KMS-11 (cell line): ENCODE results near the gene PHEX.

Source experiments
- H2AFZ ChIP-seq: fragments of 200-600 bp; sonication (generic); 2 replicates; pipeline ENCODE4 v1.6.1; 2016; ENCODE audit warnings: antibody characterized with exemption, mixed run types, low read depth
- H3K27ac ChIP-seq: fragments of 200-600 bp; sonication (generic); 2 replicates; pipeline ENCODE4 v1.6.1; 2016; ENCODE audit warnings: mild to moderate bottlenecking, mixed run types
- H3K27me3 ChIP-seq: fragments of 200-600 bp; sonication (generic); 2 replicates; pipeline ENCODE4 v1.6.1; 2017; ENCODE audit warnings: mild to moderate bottlenecking, low read depth, mixed run types, moderate library complexity; ENCODE audit not compliant: insufficient read depth
- H3K36me3 ChIP-seq: fragments of 200-600 bp; sonication (generic); 2 replicates; pipeline ENCODE4 v1.6.1; 2017; ENCODE audit warnings: mild to moderate bottlenecking, mixed run types; ENCODE audit not compliant: insufficient read depth
- H3K4me1 ChIP-seq: fragments of 200-600 bp; sonication (generic); 2 replicates; pipeline ENCODE4 v1.6.1; 2016; ENCODE audit warnings: mild to moderate bottlenecking, low read depth, mixed run types; ENCODE audit not compliant: poor library complexity, severe bottlenecking
- H3K4me2 ChIP-seq: fragments of 200-600 bp; sonication (generic); 2 replicates; pipeline ENCODE4 v1.7.0; 2016; ENCODE audit warnings: mild to moderate bottlenecking, mixed run types
- H3K4me3 ChIP-seq: fragments of 200-600 bp; sonication (generic); IDR thresholded peaks from 2 replicates; pipeline ENCODE4 v1.6.1; 2017; ENCODE audit warnings: low read depth, low read length, mixed read lengths; ENCODE audit not compliant: insufficient read depth
- H3K79me2 ChIP-seq: fragments of 200-600 bp; sonication (generic); 2 replicates; pipeline ENCODE4 v1.6.1; 2016; ENCODE audit warnings: low read depth, mixed run types; ENCODE audit not compliant: insufficient read depth
- H3K9ac ChIP-seq: fragments of 200-600 bp; sonication (generic); 2 replicates; pipeline ENCODE4 v1.6.1; 2016; ENCODE audit warnings: mild to moderate bottlenecking, mixed run types
- H4K20me1 ChIP-seq: fragments of 200-600 bp; sonication (generic); 2 replicates; pipeline ENCODE4 v1.6.1; 2016; ENCODE audit warnings: mild to moderate bottlenecking, mixed run types; ENCODE audit not compliant: insufficient read depth
- CTCF ChIP-seq: fragments of 200-600 bp; sonication (generic); conservative IDR thresholded peaks from 2 replicates; pipeline ENCODE4 v1.6.1; 2017; ENCODE audit warnings: low read depth, mild to moderate bottlenecking, antibody characterized with exemption, low read length, moderate library complexity, mixed read lengths

PHEX gene

DNA sequence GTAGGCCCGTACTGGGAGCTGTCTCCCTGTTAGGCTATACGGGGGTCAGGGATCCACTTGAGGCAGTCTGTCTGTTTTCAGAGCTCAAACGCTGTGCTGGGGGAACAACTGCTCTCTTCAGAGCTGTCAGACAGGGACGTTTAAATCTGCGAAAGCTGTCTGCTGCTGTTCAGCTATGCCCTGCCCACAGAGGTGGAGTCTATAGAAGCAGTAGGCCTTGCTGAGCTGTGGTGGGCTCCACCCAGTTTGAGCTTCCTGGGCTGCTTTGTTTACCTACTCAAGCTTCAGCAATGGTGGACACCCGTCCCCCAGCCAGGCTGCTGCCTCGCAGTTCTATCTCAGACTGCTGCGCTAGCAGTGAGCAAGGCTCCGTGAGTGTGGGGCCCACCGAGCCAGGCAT, 27.3 kb upstream of the PHEX start:
- no peak overlapping the region for H3K9ac ChIP-seq
- no peaks in the 10 kb centered on the region for H3K27me3 ChIP-seq
- no peaks in the 10 kb centered on the region for H3K4me1 ChIP-seq
- H3K4me3 ChIP-seq: no peak overlapping the region
- TF ChIP-seq CTCF: no peak
- no peak overlapping the region for H3K4me2 ChIP-seq
- no peaks in the 10 kb centered on the region for H3K36me3 ChIP-seq
- H2AFZ ChIP-seq: no peak overlapping the region
- H3K79me2 ChIP-seq: no peaks in the 10 kb centered on the region
- H4K20me1 ChIP-seq: no peaks in the 10 kb centered on the region
- no peak overlapping the region for H3K27ac ChIP-seq

GRCh38 chrX:22012051-22012450, 20.1 kb upstream of the PHEX start:
- Histone ChIP-seq H3K79me2 (no peaks in the 10 kb centered on the region), H2AFZ (no peak overlapping the region), H3K9ac (no peak overlapping the region), H3K4me2 (no peak overlapping the region), H3K27me3 (no peaks in the 10 kb centered on the region), H3K4me3 (no peak overlapping the region), H3K4me1 (no peaks in the 10 kb centered on the region), H3K27ac (no peak overlapping the region), H4K20me1 (no peaks in the 10 kb centered on the region), H3K36me3 (no peaks in the 10 kb centered on the region)
- TF ChIP-seq CTCF: no peak

DNA sequence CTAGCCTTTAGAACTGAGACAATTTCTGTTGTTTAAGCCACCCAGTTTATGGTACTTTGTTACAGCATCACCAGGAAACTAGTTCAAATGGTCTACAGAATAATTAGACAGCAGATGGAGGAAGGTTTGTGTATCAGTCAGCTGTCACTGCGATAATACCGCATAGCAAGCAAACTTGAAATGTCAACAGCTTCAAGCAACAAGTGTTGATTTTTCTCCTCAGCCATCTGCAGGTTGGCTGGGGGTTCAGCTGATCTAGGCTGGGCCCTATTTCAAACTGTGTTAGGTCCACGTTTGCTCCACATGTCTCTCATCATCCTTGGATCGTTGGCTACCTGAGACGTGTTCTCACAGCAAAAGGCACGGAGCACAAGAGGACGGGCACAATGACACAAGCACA, 19.2 kb upstream of the PHEX start:
- Histone ChIP-seq H3K4me3 (no peak overlapping the region), H3K4me1 (no peaks in the 10 kb centered on the region), H3K4me2 (no peak overlapping the region), H3K36me3 (no peaks in the 10 kb centered on the region), H3K27ac (no peak overlapping the region), H3K27me3 (no peaks in the 10 kb centered on the region), H2AFZ (no peak overlapping the region), H3K79me2 (no peaks in the 10 kb centered on the region), H4K20me1 (no peaks in the 10 kb centered on the region), H3K9ac (no peak overlapping the region)
- no peak for TF ChIP-seq CTCF

DNA sequence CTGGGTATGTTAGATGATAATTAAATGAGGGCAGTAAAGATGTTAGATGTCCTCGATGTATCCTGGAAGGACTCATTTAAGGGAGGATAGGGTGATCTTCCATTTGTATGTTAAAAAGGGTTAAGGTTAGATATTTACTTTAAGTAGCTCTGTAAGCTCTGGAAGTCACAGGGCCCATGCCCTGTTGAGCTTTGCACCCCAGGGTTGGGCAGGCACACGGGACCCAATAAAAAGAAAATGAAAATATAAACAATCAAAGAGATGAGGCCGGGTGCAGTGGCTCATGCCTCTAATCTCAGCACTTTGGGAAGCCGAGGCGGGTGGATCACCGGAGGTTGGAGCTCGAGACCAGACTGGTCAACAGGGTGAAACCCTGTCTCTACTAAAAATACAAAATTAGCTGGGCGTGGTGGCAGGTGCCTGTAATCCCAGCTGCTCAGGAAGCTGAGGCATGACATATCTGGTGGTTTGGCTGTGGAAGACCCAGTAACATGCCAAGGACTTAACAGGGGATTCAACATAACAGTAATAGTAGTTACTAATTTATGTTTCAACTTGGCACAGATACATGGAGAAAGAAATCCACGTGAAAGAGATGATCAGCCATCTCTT, 16.9 kb upstream of the PHEX start:
- H3K4me1 ChIP-seq: no peaks in the 10 kb centered on the region

More for the DNA sequence above, 16.9 kb upstream of the PHEX start:
- Histone ChIP-seq H3K27ac (no peak overlapping the region), H3K9ac (no peak overlapping the region), H3K4me3 (no peak overlapping the region), H3K4me2 (no peak overlapping the region), H3K36me3 (no peaks in the 10 kb centered on the region), H3K27me3 (no peaks in the 10 kb centered on the region), H4K20me1 (no peaks in the 10 kb centered on the region), H3K79me2 (no peaks in the 10 kb centered on the region), H2AFZ (no peak overlapping the region)
- TF ChIP-seq CTCF: no peak
